GM18511 (cell line): ENCODE measurements around the gene TMEM121B.
A peak's percentile ranks its signal among the peaks of the same experiment; 100 is the strongest.

Experiments
- ATAC-seq: cut with Tn5 transposase; IDR thresholded peaks from one replicate; pipeline ENCODE4 v1.9.1; 2021; ENCODE audit warnings: mild to moderate bottlenecking, moderate library complexity; ENCODE audit not compliant: unreplicated experiment

TMEM121B gene

GRCh38 chr22:17095538-17095937 is 25.6 kb downstream of the TMEM121B start:
- ATAC-seq: no peak

- ATAC-seq: no peak
Observed at GRCh38 chr22:17093081-17093480, 28.1 kb downstream of the TMEM121B start.

GRCh38 chr22:17091851-17092250 is 29.3 kb downstream of the TMEM121B start:
- ATAC-seq: no peak

GRCh38 chr22:17090550-17090949 is 30.6 kb downstream of the TMEM121B start:
- ATAC-seq: no peak

- peak; percentile 49 for ATAC-seq
Observed at GRCh38 chr22:17087498-17088131, 33.5 kb downstream of the TMEM121B start.

- no peak for ATAC-seq
Observed at GRCh38 chr22:17086788-17087497, 34.2 kb downstream of the TMEM121B start.

GRCh38 chr22:17086296-17086695 is 34.9 kb downstream of the TMEM121B start:
- ATAC-seq: no peak

- ATAC-seq: peak; percentile 9
Observed at GRCh38 chr22:17085277-17086181, 35.6 kb downstream of the TMEM121B start.

- ATAC-seq: peak; percentile 92
Observed at GRCh38 chr22:17084554-17085276, 36.4 kb downstream of the TMEM121B start, which contains the start of gene IL17RA. Gene IL17RA, plus strand, starts transcription at chr22:17085000. Its CDS starts 92 bp downstream, at chr22:17085092.

- no peak for ATAC-seq
Observed at GRCh38 chr22:17083811-17084441, 37.2 kb downstream of the TMEM121B start.

- ATAC-seq: no peak
Observed at GRCh38 chr22:17083255-17083654, 37.9 kb downstream of the TMEM121B start.

- ATAC-seq: no peak
Observed at GRCh38 chr22:17079572-17079971, 41.6 kb downstream of the TMEM121B start.

GRCh38 chr22:17077255-17077654 is 43.9 kb downstream of the TMEM121B start:
- ATAC-seq: no peak

GRCh38 chr22:17074648-17075002 is 46.5 kb downstream of the TMEM121B start:
- no peak for ATAC-seq

GRCh38 chr22:17072877-17073276 is 48.3 kb downstream of the TMEM121B start:
- ATAC-seq: no peak
